ENCODE data around the gene CPB1.

The CPB1 gene

GRCh38 chr3:148866261-148866660 lies 38.6 kb downstream of the CPB1 start:
- no peak overlapping the region for H3K27ac ChIP-seq (ENCODE audit: extremely low read depth, low read depth, low read length)
- no peak overlapping the region for H3K4me3 ChIP-seq (ENCODE audit: low read depth, low read length)
- H3K36me3 ChIP-seq (ENCODE audit: control insufficient read depth in 2 of 2, insufficient read depth in 1 of 2, low read length in 2 of 2): no peaks in the 10 kb centered on the region
- no peaks in the 10 kb centered on the region for H3K9me3 ChIP-seq (ENCODE audit: control insufficient read depth, insufficient read depth, low read depth, low read length)
- TF ChIP-seq SALL2 (tag by site-specific recombination; IDR thresholded peaks at IDR 0.05; ENCODE audit: borderline replicate concordance) (no peak), KLF9 (tag by site-specific recombination; IDR thresholded peaks at IDR 0.05; ENCODE audit: low read depth) (no peak), FEZF1 (tag by site-specific recombination; IDR thresholded peaks at IDR 0.05) (no peak), ZNF350 (tag by site-specific recombination; IDR thresholded peaks at IDR 0.05) (no peak), SP7 (tag by site-specific recombination; IDR thresholded peaks at IDR 0.05) (no peak), ZBTB7A (tag by site-specific recombination; IDR thresholded peaks at IDR 0.05; ENCODE audit: low read depth) (no peak), ZNF366 (tag by site-specific recombination; conservative IDR thresholded peaks at IDR 0.05) (no peak), WT1 (tag by site-specific recombination; IDR thresholded peaks at IDR 0.05) (no peak), ZBTB21 (tag by site-specific recombination; IDR thresholded peaks at IDR 0.05) (no peak), MZF1 (tag by site-specific recombination; IDR thresholded peaks at IDR 0.05; ENCODE audit: borderline replicate concordance) (no peak)
- TF ChIP-seq, protein P1, sequence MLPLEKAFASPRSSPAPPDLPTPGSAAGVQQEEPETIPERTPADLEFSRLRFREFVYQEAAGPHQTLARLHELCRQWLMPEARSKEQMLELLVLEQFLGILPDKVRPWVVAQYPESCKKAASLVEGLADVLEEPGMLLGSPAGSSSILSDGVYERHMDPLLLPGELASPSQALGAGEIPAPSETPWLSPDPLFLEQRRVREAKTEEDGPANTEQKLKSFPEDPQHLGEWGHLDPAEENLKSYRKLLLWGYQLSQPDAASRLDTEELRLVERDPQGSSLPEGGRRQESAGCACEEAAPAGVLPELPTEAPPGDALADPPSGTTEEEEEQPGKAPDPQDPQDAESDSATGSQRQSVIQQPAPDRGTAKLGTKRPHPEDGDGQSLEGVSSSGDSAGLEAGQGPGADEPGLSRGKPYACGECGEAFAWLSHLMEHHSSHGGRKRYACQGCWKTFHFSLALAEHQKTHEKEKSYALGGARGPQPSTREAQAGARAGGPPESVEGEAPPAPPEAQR (tag by site-specific recombination; IDR thresholded peaks at IDR 0.05): no peak
- CTCF ChIA-PET: interaction anchor here (1.4 kb wide), 1 partner anchor 77 kb away, joined by 6 read pairs; no protein-coding TSS in a partner anchor
- POLR2A ChIA-PET: no interaction called here
- H3K4me1 ChIP-seq (ENCODE audit: control insufficient read depth, insufficient read depth, low read length): no peaks in the 10 kb centered on the region

DNA sequence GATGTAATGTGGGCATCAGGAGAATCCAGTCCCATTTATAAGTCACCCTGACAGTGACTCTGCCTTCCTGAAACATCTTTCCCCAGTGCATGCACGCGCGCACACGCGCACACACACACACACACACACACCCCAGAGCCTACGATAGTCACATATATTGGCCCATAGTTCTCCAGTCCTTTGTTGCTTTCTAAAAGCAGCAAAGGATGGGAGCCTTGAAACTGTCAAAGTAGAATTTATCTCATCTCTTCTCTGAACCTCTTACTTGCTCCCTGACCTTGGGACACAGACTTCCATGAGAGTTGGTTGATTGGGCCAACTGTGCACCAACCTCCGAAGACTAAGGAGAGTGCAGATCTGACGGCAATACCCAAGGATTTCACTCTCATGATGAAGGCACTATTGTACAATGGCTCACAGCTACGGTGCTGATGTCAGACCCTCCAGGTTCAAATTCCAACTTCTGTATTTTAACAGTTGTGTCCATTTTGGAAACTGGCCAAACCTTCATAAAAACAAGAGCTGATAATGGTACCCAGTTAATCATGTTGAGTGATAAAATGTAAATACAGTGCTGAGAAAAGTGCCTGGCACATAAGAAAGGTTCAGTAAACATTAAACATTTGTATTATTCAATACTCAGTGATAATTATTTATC lies 45.8 kb downstream of the CPB1 start:
- Histone ChIP-seq H3K27ac (ENCODE audit: extremely low read depth, low read depth, low read length) (no peak overlapping the region), H3K36me3 (ENCODE audit: control insufficient read depth in 2 of 2, insufficient read depth in 1 of 2, low read length in 2 of 2) (no peaks in the 10 kb centered on the region), H3K4me3 (ENCODE audit: low read depth, low read length) (no peak overlapping the region), H3K4me1 (ENCODE audit: control insufficient read depth, insufficient read depth, low read length) (peaks cover 5% of the 10 kb centered on the region; the same call in 1 of the 2 replicates), H3K9me3 (ENCODE audit: control insufficient read depth, insufficient read depth, low read depth, low read length) (no peaks in the 10 kb centered on the region)
- no peak; the same call in 1 of the 2 replicates for TF ChIP-seq ZNF692 (tag by site-specific recombination; IDR thresholded peaks at IDR 0.05)
- no peak for TF ChIP-seq BCL6B (tag by site-specific recombination; IDR thresholded peaks at IDR 0.05)
- TF ChIP-seq FEZF1 (tag by site-specific recombination; IDR thresholded peaks at IDR 0.05): peak; percentile 27; the same call in 1 of the 2 replicates
- no peak for TF ChIP-seq ZBTB44 (tag by site-specific recombination; IDR thresholded peaks at IDR 0.05)
- 0 out of 2 replicates have a peak, but pooled peaks have one; percentile 30 for TF ChIP-seq ZNF10 (tag by site-specific recombination; IDR thresholded peaks at IDR 0.05)
- TF ChIP-seq, protein P2, sequence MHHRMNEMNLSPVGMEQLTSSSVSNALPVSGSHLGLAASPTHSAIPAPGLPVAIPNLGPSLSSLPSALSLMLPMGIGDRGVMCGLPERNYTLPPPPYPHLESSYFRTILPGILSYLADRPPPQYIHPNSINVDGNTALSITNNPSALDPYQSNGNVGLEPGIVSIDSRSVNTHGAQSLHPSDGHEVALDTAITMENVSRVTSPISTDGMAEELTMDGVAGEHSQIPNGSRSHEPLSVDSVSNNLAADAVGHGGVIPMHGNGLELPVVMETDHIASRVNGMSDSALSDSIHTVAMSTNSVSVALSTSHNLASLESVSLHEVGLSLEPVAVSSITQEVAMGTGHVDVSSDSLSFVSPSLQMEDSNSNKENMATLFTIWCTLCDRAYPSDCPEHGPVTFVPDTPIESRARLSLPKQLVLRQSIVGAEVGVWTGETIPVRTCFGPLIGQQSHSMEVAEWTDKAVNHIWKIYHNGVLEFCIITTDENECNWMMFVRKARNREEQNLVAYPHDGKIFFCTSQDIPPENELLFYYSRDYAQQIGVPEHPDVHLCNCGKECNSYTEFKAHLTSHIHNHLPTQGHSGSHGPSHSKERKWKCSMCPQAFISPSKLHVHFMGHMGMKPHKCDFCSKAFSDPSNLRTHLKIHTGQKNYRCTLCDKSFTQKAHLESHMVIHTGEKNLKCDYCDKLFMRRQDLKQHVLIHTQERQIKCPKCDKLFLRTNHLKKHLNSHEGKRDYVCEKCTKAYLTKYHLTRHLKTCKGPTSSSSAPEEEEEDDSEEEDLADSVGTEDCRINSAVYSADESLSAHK (tag by site-specific recombination; IDR thresholded peaks at IDR 0.05): peak; percentile 94
- TF ChIP-seq OSR2 (tag by site-specific recombination; IDR thresholded peaks at IDR 0.05): 0 out of 2 replicates have a peak, but pooled peaks have one; percentile 8
- TF ChIP-seq GLIS2 (tag by site-specific recombination; IDR thresholded peaks at IDR 0.05): no peak
- TF ChIP-seq, protein P3, sequence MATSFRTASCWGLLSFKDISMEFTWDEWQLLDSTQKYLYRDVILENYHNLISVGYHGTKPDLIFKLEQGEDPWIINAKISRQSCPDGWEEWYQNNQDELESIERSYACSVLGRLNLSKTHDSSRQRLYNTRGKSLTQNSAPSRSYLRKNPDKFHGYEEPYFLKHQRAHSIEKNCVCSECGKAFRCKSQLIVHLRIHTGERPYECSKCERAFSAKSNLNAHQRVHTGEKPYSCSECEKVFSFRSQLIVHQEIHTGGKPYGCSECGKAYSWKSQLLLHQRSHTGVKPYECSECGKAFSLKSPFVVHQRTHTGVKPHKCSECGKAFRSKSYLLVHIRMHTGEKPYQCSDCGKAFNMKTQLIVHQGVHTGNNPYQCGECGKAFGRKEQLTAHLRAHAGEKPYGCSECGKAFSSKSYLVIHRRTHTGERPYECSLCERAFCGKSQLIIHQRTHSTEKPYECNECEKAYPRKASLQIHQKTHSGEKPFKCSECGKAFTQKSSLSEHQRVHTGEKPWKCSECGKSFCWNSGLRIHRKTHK (tag by site-specific recombination; IDR thresholded peaks at IDR 0.05): no peak
- no peak for TF ChIP-seq ZNF645 (tag by site-specific recombination; IDR thresholded peaks at IDR 0.05)
- TF ChIP-seq ZNF585B (tag by site-specific recombination; IDR thresholded peaks at IDR 0.05): no peak
- CTCF ChIA-PET: interaction anchor here (0.7 to 1.6 kb wide), 3 partner anchors 11 to 146 kb away, joined by 3 to 6 read pairs (median 3); no protein-coding TSS in a partner anchor
- POLR2A ChIA-PET: no interaction called here
